GM18909 (cell line): ENCODE data around the gene FGFBP2.

Source experiments
- ATAC-seq: cut with Tn5 transposase; IDR thresholded peaks from one replicate; pipeline ENCODE4 v1.9.1; 2021; ENCODE audit warnings: mild to moderate bottlenecking; ENCODE audit not compliant: unreplicated experiment, poor library complexity

Gene FGFBP2

GRCh38 chr4:15963001-15963451 is at the start of gene FGFBP2:
TSS of gene FGFBP2 (minus strand) at chr4:15963175. CDS start at chr4:15963129, 46 bp downstream.
- peak; percentile 72 for ATAC-seq

DNA sequence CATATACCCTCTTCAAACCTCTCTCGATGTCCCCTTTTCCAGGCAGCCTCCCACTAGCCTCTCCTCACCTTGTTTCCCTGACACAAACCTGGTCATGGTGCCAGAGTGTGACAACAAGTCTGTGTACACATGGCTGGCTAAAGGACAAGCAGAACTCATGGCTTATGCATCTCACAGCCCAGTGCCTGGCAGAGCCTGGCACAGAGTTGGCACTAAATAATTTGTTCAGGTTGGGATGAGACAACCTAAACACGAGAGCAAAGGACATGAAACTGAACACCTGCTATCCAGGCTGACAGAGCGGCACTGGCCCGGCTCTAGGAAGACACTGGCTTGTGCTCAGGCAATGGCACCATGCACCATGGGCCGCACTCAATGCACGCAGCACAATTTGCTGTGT is 48.2 kb upstream of the FGFBP2 start:
- ATAC-seq: no peak

DNA sequence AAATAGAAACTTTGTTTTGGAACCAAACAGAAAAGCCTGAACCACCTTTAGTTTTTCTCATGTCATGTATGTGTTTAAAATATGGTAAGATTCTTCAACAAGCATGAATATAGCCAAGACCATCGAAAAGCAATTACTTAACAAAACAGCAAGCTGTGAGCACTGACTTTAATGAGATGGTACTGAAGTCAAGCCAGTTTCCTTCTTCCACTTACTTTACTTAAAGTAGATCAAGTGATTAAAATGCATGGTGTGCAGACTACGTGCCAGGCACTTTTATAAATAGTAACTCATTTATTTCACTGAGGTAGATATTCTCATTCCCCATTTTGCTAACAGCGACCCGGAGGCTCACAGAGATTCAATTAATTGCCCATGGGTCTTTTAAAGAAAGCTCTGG is 46.2 kb upstream of the FGFBP2 start:
- ATAC-seq: no peak

DNA sequence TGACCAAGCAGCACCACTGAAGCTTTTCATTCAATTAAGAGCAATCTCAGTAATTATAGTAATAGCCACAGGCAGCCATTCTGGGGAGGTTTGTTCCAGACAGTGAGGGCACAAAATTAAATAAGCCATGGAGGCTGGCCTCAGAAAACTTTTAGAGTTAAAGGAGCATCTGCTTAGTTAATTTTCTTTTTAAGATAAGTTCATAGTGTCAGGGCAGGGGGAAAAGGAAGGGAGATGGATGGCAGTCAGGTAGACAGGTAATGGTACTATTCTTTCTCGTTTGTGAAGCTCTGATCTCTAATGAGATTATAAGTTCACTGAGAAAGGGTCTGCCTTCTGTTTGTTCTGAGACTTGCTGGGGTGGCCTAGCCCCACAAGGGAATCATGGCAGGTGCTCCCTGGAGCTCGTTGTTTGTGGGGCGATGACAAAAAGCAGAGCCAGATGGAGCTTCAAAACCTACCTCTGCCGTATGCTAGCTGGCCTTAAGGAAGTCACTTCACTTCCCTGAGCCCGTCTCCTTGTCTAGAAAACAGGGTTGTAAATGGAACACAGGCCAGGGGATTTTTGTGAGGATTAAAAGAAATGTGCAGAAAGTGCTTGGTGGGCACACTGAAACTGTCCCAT is 44.6 kb upstream of the FGFBP2 start:
- no peak for ATAC-seq

DNA sequence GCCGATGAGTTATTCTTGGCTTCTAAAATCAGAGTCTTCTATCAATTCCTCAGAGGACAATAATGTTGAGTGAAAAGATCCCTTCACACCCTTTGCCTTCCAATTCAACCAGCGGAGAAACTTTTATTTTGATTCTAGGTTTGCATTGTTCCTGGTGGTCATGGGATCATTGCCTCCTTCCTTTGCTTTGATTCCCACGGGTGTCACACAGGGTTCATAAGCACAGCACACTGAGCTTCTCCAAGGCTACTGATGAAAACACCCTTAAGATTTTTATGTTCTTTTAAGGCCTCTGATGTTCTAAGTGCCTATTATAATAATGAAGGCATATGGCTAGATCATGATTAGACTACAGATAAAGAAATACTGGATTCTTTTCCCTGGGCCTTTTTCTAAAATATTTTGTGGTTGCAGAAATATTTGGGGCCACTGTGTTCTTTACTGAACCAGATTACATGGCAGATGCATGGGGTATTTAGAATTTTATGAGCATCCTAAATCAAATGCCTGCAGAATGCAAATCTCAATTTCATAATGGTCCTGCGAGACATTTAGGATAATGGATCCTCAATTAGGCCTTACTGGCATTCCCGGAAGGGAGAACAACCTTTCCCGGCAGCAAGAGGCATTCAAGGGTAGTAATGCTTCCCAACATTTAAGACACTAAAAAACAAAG is 43.9 kb upstream of the FGFBP2 start:
- no peak for ATAC-seq

DNA sequence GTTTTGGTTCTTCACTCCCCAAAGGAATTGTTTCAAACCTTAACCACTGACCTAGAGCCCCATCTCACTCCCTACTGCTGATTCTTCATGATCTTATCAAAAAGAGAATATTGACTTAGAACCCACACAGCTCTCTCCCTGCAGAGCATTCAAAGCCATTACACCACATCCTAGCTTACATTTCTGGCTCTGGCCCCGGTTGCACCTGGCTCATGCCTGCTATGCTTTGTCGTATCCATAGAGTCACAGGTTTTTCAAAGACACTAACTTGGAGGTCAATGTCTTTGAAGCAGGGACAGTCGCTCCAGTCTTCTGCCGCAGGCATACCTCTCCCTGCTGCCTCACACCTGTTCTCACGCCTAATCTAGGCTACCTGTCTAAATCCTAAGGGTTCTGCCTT is 42.7 kb upstream of the FGFBP2 start:
- no peak for ATAC-seq

DNA sequence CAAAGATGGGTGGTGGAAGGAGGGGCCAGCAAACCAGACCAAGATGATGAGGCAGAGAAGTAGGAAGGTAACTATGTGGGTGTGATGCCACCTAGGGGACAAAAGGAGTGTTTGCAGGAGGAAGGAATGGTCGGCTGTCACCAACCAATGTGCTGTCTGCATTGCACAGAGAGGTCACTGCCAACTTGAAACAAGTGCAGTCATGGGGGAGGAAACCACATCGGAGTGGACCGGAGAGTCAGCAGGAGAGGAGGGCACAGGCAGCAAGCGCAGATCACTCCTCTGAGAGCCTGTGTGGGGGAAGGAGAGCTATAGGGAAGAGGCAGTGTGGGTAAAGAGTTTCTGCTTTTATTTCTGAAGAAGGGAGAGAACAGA is 38.5 kb upstream of the FGFBP2 start:
- peak; percentile 93 for ATAC-seq

GRCh38 chr4:16000708-16001483 is 37.9 kb upstream of the FGFBP2 start:
- ATAC-seq: peak; percentile 16

GRCh38 chr4:15996773-15997172 is 33.8 kb upstream of the FGFBP2 start:
- ATAC-seq: no peak

GRCh38 chr4:15995826-15996225 is 32.9 kb upstream of the FGFBP2 start:
- no peak for ATAC-seq

DNA sequence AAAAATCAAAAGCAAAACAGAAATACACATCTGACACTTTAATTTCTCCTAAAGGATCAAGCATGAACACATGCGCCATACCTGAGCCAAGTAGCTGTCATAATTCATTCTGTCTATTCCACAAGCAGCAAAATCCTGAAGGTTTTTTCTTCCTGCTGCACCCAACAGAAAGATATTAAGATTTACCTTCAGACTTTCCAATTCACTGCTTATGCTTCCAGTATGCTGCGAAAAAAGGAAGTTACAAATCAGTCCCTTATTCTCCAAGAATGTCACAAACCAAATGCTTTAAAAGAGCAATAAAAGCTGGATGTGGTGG is 29.2 kb upstream of the FGFBP2 start:
- ATAC-seq: no peak

DNA sequence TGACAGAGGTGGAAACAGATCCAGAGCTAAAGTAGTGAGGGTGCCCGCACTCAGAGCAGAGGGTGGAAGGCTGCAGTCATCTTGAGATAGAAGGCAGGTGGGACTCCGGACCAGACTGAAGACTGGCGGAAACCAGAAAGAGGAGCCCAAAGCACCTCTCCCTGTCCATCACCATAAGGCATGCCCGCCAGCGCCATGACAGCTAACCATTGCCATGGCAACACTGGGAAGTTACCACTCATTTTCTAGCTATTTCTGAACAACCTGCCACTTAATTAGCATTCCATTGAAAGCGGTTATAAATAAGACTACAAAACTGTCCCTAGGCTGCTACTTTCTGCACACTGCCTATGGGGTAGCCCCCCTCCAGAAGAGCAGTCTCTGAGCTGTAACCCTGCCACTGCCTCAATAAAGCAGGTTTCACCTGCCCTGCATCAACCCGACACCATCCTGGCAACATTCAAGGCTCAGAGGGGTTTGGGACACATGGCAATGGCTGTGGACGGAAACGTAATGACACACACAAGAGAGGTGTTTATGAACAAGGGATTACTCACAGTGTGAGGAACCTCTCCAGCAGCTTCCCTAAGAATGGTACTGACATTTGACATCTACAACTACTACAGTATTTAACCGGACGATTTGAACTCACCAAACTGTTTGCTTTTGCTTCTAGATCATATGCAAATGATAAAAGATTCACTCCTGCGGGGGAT is 27.8 kb upstream of the FGFBP2 start:
- ATAC-seq: no peak

DNA sequence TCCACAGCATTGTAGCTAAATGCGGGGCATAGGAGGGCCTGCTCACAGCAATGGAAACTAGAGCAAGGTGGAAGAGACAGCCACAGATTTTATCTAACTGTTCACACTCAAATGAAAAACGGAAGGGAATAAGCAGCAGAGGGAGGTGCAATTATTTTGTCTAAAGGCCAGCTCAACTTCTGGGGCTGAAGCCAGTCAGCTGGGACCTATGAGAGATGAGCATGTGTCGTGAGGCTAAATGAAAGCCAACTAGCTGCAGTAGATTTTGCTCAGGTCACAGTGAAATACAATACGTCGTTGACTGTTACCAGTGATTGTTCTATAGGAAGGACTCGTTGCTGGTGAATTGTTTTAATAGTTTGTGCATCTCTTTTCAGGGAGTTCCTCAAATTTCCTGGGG is 26.4 kb upstream of the FGFBP2 start:
- no peak for ATAC-seq

DNA sequence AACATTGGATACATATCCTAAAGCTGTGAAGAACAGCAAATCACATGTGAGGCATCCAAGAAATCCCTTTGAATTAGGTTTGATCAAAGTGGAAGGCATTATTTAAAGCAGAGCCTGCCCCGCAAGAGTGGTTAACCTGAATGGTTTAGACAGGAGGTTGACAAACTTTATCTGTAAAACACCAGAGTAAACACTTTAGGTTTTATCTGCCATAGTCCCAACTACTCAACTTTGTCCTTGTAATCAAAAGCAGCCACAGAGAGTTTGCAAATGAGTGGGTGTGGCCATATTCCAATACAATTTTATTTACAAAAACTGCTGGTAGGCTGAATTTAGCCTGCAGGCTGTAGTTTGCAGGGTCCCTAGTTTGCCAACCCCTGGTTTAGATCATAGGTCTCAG is 25.2 kb upstream of the FGFBP2 start:
- ATAC-seq: no peak

DNA sequence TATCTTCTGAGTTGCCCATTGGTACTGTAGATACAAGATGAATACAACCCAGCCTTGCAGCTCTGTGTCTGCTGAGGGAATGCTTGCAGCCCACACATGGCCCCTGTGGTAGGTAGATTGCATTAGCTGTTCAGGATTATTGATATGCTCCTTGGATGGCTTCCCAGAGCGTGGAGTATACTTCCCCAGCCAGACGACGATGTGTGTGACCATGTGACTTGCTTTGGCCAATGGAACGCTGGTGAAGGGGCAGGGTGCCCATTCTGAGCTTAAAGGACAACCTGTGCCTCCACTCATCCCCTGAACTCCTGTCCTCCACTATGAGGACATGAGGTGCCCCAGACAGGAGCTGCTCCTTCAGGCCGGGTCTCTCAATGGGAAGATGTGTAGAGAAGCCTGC is 23.9 kb upstream of the FGFBP2 start:
- ATAC-seq: no peak

GRCh38 chr4:15983610-15984009 is 20.6 kb upstream of the FGFBP2 start:
- no peak for ATAC-seq

- no peak for ATAC-seq
These were observed 20.0 kb upstream of the FGFBP2 start for GRCh38 chr4:15982842-15983524.

DNA sequence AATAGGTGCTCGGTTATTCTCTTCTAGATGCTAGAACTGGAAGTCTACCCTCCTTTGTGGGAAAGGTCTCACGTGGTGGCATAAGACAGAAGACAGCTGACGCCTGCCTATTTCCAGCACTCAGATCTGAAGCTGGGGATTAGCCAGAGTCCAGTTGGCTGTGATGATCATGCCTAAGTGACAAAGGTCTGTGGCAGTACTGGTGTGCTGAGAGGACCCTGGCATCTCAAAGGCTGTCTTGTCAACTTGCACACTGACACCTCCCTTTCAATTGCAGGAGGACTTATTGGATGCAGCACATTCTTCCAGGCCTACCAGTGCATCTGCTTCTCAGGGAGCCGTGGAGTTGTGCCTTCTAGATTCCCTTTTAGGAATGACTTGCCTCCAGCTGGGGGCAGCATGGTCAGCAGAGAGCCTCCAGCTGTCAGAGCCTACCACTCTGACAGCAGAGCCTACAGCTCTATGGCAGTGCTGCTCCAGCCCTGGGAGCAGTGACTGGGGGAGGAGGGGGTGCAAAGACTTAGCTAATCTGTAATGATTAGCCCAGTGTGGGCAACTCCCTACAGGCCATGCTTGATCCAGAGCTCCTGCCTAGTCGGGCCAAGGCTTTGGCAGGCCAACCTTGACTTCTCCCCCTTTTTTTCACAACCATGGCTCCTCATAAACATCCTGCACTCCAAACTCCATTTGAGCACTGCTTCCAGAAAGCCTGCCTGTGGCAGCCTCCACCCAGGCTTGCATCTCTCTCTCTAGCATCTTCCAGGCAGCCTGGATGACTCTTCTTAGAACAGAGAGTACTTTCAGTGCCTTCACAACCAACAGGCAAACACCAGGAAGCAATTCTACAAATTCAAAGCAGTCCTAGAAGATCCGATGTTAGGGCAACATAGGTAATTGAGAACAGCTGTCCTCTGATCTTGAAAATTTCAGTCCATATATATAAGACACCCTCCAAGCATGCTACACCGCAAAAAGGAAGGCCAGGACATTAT is 13.8 kb upstream of the FGFBP2 start:
- ATAC-seq: no peak

- ATAC-seq: no peak
These were observed 8.3 kb upstream of the FGFBP2 start for GRCh38 chr4:15971068-15971801.
